KOPT-K1 (cell line): ENCODE measurements around the gene CIC.
A peak's percentile ranks its signal among the peaks of the same experiment; 100 is the strongest.

Experiments
- H3K27ac ChIP-seq: fragments of 200-600 bp; sonication (generic); 2 replicates; pipeline ENCODE4 v1.5.1; 2016; ENCODE audit warnings: antibody characterized with exemption, mild to moderate bottlenecking, low read depth, low read length; ENCODE audit not compliant: poor library complexity, severe bottlenecking
- H3K36me3 ChIP-seq: fragments of 200-600 bp; sonication (generic); 2 replicates; pipeline ENCODE4 v1.5.1; 2017; ENCODE audit warnings: antibody characterized with exemption, mild to moderate bottlenecking, low read length, moderate library complexity; ENCODE audit not compliant: insufficient read depth
- H3K9me3 ChIP-seq: fragments of 200-600 bp; sonication (generic); 2 replicates; pipeline ENCODE4 v1.5.1; 2017; ENCODE audit warnings: antibody characterized with exemption, low read length, mild to moderate bottlenecking; ENCODE audit not compliant: insufficient read depth, poor library complexity, severe bottlenecking

Gene CIC

GRCh38 chr19:42293948-42294347 is 24.9 kb downstream of the CIC start:
- Histone ChIP-seq H3K27ac (no peak overlapping the region), H3K9me3 (no peaks in the 10 kb centered on the region), H3K36me3 (peaks cover 89% of the 10 kb centered on the region)

GRCh38 chr19:42294471-42295137 is 25.6 kb downstream of the CIC start:
- Histone ChIP-seq H3K9me3 (no peaks in the 10 kb centered on the region), H3K27ac (no peak overlapping the region), H3K36me3 (peaks cover 85% of the 10 kb centered on the region)

GRCh38 chr19:42295342-42295741 is 26.3 kb downstream of the CIC start:
- peaks cover 84% of the 10 kb centered on the region for H3K36me3 ChIP-seq
- no peaks in the 10 kb centered on the region for H3K9me3 ChIP-seq
- no peak overlapping the region for H3K27ac ChIP-seq

- peaks cover 78% of the 10 kb centered on the region for H3K36me3 ChIP-seq
Measured at GRCh38 chr19:42295831-42296525, 26.9 kb downstream of the CIC start.

GRCh38 chr19:42297039-42297438 is 28.0 kb downstream of the CIC start:
- Histone ChIP-seq H3K9me3 (no peaks in the 10 kb centered on the region), H3K27ac (no peak overlapping the region), H3K36me3 (peaks cover 67% of the 10 kb centered on the region)

More at GRCh38 chr19:42295831-42296525, 26.9 kb downstream of the CIC start:
- Histone ChIP-seq H3K9me3 (no peaks in the 10 kb centered on the region), H3K27ac (no peak overlapping the region)

GRCh38 chr19:42301646-42302203 is 32.7 kb downstream of the CIC start, which contains the start of gene PRR19:
TSS of gene PRR19 (plus strand) at chr19:42302132. CDS start at chr19:42309585, 7,453 bp downstream.
- H3K27ac ChIP-seq, result peak within 1 kb of the TSS; percentile 78
- H3K9me3 ChIP-seq, result no peaks in the 10 kb centered on the region

GRCh38 chr19:42303101-42303464 is 34.0 kb downstream of the CIC start:
- Histone ChIP-seq H3K9me3 (no peaks in the 10 kb centered on the region), H3K36me3 (peaks cover 14% of the 10 kb centered on the region), H3K27ac (peak overlapping the region; percentile 78)

More at GRCh38 chr19:42301646-42302203, 32.7 kb downstream of the CIC start, which contains the start of gene PRR19:
- H3K36me3 ChIP-seq, result peaks cover 25% of the 10 kb centered on the region

GRCh38 chr19:42303876-42304275 is 34.8 kb downstream of the CIC start:
- H3K9me3 ChIP-seq, result no peaks in the 10 kb centered on the region
- H3K36me3 ChIP-seq, result peaks cover 9% of the 10 kb centered on the region
- no peak overlapping the region for H3K27ac ChIP-seq

GRCh38 chr19:42306646-42307045 is 37.6 kb downstream of the CIC start:
- Histone ChIP-seq H3K9me3 (no peaks in the 10 kb centered on the region), H3K27ac (no peak overlapping the region), H3K36me3 (no peaks in the 10 kb centered on the region)

- H3K27ac ChIP-seq, result no peak overlapping the region
- no peaks in the 10 kb centered on the region for H3K36me3 ChIP-seq
- H3K9me3 ChIP-seq, result no peaks in the 10 kb centered on the region
Measured at GRCh38 chr19:42309686-42310085, 40.6 kb downstream of the CIC start.

GRCh38 chr19:42311657-42312056 is 42.6 kb downstream of the CIC start:
- Histone ChIP-seq H3K9me3 (no peaks in the 10 kb centered on the region), H3K36me3 (no peaks in the 10 kb centered on the region), H3K27ac (no peak overlapping the region)

GRCh38 chr19:42312370-42312769 is 43.3 kb downstream of the CIC start:
- Histone ChIP-seq H3K27ac (no peak overlapping the region), H3K9me3 (no peaks in the 10 kb centered on the region), H3K36me3 (no peaks in the 10 kb centered on the region)

GRCh38 chr19:42313096-42313839 is 44.2 kb downstream of the CIC start, which contains the start of gene TMEM145:
TSS of gene TMEM145 (plus strand) at chr19:42313309. CDS start at chr19:42313377, 68 bp downstream.
- no peak within 1 kb of the TSS for H3K27ac ChIP-seq
- H3K36me3 ChIP-seq, result no peaks in the 10 kb centered on the region
- no peaks in the 10 kb centered on the region for H3K9me3 ChIP-seq

GRCh38 chr19:42313840-42314755 is 45.0 kb downstream of the CIC start:
- no peaks in the 10 kb centered on the region for H3K36me3 ChIP-seq
- no peak overlapping the region for H3K27ac ChIP-seq
- no peaks in the 10 kb centered on the region for H3K9me3 ChIP-seq
